ENCODE data around the gene TOPAZ1.

The TOPAZ1 gene

DNA sequence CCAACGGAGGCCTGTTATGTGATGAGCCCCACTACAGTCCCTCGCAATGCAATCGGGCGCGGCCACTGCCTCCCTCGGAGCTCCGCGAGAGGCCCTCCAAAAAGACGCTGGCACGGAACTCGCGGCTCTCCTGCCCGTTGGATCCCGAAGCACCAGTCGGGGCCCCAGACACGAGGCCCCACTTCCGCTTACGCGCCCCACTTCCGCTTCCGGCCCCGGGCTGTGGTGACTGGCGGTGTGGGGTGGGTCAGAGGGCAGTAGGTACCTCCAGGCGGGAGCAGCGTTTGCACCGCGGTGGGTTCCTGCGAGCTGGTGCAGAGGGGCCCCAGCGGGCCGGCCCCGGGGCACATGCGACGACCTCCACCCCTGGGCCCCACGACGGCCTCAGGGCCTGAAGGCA is at the start of gene TOPAZ1:
Gene TOPAZ1, plus strand, starts transcription at position 181 of the 400 bp plus-strand sequence. Its CDS starts 168 bp downstream, at position 349.
- DNase-seq = no peak

DNA sequence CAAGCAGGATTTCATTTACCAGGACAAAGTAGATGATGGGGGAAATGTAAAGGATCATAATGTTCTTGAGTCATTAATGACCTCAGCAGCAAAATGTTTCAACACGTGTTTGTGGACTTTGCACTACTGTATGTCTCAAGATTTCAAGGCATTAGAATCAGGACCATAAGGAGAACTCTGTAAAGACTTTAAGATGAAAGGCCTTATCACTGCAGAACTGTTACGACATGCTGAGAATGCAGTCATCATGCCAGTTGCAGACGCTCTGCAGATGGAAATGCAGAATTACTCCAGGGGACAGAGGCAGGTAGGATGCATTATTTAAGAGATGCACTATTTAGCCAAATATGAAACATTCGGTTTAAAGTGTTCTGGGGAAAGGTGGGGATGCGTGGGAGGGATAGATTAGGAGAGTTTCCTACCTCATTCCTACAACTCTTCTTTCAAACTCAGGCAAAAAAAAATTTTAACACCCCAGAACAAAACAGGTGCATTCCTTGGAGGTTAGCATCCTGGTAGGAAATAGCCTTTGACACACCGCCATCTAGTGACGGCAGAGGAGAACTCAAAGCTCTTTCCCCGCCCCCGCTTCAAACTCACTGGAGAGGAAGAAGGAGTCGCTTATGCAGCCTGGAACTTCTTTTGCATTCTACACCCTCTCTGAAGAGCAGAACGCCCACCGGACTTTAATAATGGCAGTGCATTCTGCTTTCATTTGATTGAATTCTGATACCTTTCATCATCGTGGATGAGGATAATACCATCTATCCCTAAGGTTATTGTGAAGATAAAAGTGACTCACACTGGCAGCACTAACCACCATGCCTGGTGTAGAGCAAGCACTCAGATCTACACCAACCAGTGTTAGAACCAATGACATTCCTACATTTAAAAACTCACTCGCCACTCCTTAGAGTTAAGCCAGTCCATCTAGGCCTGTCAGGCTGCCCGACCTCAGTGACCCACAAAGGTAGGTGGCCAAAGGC is 43.1 kb upstream of the TOPAZ1 start:
- peak; percentile 60 for DNase-seq

DNA sequence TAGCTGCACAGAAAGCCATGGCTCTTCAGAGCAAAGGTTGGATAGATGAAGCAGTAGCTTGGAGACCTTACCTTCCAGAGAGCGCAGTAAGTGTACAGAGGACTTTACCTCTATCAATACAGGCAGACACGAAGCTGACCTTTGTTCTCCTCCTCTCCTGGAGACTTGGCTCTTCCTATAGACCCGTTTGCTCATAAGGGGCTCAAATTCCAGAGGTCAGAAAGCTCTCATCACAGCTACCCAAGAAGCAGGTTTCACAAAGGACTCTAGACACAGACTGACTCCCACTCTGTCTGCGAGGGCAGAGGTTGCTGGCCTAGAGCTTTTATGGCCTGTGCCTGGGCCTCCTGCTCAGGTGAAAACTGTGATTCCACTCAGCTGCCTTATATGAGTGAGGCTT is 35.4 kb upstream of the TOPAZ1 start:
- no peak for DNase-seq

DNA sequence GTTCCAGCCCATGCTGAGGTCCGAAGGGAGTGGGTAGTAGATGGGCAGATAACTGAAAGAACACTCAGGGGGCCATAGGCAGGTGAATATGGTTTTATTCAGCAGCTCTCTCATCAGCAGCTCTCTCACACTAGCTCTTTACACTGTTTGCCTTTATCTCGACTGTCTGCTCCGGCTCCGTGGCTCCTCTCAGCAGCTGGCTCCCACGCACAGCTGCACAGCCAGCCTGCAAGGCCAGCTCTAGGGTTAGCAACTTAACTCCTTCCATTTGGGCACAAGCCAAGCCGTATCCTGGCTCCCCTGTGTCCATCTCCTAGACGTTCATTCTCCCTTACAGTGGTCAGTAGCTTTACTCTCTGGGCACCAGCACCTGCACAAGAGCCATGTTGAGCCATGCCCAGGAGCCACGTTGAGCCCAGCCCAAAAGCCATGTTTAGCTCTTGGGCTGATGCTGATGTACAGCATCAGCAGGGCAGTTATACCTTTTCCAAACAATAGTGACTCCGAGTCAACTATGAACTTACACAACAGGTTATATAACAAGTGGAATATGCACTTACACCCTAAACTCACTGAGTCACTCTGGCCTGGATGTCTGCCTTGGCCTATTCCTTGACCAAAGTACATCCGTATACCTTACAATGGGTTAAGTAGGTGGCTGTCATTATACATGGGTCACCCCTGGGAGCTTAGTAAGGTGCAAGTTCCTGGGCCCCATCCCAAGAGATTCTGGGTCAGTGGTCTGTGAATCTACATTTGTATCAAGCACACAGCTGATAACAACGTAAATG is 34.6 kb upstream of the TOPAZ1 start:
- no peak for DNase-seq

DNA sequence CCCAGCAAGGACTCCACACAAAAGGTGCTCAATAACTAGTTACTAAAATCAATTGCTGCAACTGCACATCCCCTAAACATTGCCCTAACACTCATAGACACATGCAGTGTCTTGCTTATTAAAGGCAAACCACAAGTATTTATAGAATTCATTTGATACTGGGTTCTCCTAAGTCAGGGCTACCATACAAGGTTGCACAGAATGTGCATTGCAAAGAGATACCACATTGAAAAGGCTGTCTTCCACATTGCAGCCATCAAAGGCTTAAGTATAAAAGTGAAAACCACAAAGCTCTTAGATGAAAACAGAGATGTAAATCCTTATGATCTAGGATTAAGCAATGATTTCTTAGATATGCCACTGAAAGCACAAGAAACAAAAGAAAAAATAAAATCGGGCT is 33.6 kb upstream of the TOPAZ1 start:
- no peak for DNase-seq

DNA sequence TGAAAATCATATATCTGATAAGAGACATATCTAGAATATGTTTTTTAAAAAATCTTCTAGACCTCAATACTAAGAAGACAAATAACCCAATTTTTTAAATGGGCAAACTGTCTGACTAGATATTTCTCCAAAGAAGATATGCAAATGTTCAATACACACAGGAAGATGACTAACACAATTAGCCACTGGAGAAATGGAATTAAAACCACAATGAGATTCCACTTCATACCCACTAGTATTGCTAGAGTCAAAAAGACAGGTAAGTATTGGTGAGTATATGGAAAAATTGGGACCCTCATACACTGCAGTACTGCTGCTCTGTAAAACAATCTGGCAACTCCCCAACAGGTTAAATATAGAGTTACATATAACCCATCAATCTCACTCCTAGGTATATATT is 33.1 kb upstream of the TOPAZ1 start:
- DNase-seq = no peak

DNA sequence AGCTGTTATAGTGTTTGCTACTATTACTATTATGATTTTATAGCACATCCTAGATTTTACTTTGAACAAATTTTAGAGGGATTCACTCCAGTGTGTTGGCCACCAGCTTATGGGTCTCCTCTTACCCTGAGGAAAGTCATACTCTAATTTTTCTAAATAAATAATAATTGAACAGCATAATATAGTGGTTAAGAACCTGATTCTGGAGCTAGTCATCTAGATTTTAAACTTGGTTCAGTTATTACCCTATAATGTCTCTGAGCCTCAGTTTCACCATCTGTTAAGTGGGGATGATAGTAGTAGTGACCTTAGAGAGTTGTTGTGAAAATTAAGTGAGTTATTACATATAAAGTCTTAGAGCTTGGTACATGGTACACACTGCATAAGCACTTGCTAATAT is 30.7 kb upstream of the TOPAZ1 start:
- DNase-seq = no peak

DNA sequence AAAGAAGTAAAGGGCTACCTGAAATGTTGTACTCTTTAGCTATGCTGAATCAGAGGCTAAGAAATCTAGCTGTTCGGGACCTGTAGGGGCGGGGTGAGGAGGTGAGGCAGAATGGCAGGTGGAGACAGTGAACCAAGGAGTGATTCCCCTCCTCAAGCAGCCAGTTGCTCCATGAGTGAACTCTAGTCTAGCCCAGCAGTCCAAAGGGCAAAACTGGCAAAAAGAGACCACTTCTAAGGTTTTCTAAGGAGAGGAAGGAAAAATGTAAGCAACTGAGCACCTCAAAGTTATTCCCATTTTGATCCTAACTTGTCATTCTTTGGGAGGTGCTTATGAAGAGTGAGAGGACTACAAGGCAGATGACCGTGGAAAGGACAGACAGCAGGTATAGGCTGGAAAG is 19.3 kb upstream of the TOPAZ1 start:
- no peak for DNase-seq

DNA sequence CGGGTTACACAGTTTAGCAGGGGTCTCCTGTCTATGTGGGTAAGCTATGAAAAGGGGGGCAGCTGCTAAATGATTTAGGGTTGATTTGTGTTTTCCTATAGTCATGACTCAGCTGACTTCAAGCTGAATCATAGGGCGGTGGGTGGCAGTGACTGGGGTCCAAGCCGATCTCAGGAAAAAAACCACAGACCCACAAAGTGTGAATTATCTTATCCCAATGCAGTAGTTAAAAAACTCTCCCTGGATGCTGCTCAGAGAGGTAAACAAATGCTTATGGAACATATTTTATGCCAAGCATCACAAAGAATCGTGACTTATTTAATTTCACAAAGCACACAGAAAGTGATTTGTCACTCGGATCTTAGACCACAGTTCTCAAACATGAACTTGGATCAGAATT is 18.4 kb upstream of the TOPAZ1 start:
- DNase-seq = no peak

DNA sequence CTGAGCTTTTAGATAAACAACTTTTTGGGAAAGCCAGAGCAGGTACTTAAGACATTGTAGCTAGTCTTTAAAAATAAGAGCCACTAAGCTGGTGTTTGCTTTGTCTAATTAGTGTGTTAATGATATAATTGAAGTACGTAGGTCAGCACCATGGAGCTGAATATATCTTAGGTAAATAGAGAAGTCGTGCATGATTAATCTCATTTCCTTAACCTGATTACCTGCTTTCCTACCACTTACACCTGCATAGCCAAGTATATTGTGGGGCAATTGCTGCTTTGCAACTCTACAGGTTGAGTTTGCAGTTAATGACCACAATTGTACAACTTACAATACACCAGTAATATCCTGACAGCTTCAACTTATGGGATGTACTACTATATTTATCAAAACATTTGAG is 17.6 kb upstream of the TOPAZ1 start:
- no peak for DNase-seq

DNA sequence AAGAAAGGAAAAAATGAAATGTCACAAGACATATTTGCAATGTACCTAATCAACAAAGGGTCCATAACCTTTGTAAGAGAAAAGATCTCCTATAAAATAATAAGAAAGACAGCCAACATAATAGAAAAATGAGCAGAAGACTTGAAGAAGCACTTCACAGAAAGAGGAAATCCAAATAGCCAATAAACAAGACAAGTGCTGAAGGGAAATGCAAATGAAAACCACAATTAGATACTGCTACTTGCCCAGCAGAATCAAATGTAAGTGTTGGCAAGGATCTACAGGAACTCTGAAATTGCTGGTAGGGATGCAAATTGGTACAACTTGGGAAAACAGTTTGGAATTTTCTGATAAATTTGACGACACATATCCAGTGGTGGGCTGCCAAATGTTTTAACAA is 15.1 kb upstream of the TOPAZ1 start:
- DNase-seq = no peak

DNA sequence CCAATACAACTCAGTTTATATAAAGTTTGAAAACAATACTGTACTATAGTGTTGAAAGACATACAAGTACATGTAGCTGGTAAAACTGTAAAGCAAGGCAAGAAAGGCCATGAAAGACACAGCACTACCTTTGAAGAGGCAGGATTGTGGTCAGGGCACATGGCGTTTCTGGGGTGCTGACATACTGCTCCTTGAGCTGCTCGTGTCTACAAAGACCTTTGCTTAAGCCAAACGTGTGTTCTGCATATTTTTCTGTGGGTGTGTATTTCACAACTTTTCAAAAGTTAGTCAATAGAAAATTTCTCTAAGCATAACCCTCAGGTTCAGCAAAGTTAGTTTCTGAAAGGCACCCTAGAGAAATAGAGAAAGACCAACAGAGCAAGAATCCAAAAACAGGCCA is 14.1 kb upstream of the TOPAZ1 start:
- DNase-seq = no peak

DNA sequence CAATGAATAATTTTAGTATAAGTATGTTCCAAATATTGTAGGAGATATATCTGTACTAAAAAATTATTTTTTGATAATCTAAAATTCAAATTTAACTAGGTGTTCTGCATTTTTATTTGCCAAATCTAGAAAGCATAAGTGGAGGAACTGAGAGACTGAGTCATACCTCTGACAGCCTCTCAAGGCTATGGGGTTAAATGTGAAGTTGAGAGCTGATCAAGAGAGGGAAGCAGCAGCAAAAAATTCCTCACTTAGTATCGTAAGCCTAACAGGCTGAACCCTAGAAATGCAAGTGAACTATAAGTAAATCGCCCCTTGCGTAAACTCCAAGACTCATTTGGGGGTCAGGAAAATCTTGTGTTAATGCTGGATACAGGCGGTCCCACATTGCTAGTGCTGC is 12.8 kb upstream of the TOPAZ1 start:
- no peak for DNase-seq

DNA sequence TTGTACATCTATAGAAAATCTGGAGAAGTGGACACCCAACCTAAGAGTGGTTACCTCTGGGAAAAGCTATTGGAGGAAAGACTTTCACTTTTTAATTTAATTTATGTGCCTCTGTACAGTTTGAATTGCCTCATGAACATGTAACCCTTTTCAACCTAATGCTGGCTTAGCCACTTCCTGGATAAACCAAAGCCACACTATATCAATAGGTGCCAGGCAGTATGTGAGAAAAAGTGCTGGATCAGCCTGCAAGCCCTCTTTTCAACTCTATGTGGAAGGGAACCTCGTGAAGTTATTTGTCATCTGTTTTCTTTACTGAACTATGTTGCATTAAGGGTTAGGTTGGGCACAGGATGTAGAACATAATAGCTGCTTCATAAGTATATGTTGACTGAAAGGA is 9.3 kb upstream of the TOPAZ1 start:
- DNase-seq = no peak

DNA sequence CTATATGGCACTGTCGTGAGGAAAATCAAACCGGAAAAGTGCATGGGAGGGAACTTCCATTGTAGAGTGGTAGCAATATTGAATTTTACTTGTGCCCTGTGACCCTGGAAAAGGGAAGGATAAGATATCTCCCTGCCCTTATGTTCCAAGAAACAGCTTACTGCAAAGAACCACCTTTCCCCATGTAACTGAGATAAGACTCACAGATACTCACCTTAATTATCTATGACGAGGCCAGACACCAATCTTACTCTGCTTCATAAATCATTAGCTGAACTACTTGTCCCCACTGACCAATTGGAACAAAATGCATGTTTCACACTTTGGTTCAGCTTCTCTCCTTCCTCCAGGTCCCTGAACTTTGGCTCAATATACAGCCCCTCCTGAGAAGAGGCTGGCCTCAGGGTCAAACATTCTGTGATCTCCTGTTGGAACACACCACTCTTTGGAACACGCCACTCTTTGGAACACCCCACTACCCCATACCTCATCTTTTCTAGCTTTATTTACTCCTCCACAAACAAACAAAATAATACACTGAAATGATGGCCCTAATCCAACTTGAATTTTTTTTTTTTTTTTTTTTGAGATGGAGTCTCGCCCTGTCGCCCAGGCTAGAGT is 6.9 kb upstream of the TOPAZ1 start:
- no peak for DNase-seq

DNA sequence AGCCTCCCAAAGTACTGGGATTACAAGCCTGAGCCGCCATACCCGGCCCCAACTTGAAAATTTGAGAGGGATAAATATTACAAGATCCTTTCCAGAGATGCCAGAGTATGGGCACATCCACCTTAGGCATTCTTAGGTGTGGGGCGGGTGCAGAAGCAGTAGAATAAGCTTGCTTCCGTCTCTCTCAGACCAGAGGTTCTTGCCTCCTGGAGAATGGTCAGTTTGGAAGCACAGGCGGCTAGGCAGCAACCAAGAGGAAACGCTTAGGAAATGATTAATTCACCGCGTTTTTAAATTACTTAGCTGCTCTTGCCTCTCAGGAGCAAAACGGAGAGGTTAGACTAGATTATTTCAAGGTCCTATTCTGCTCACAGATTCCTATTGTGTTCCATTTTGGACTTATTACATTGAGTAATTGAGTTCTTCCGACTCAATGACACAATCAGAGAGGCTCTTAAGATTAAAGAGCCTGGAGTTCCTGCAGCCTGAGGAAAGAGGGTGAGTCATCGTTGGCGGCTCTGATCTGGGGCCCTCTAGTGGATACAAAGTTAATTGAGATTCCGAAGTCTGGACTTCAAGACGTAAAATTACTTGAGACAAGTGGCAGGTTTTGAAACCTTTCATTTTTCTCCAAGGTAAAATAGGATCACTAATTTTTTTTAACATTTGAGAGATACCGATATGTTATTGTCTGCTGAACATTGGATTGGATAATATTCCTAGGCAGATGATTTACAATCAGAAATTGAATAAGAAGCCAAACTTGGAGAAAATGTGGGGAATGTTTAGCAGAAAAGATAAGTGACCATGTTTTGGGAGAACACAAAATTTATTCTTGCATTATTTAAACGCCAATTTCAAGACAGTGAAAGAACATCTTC is 5.8 kb upstream of the TOPAZ1 start:
- peak; percentile 36 for DNase-seq

DNA sequence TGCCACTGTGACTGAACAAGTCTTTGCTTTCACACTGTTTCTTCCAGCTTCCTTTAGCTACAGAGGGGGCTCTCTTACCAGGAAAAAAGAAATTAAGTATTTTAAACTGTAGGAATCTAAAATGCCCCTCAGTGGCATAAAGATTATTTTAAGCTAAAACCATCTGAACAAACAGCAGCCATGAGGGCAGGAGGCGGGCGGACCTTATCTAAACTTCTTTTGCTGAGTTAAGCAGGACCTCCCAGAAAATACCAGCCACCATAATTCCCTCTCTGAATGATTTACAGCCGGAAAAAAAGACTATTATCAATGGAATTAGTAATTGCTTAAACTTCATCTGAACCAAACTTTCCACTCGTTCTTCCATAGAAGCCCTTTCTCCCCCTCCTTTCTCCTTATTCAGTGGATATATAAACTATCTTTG is 5.2 kb upstream of the TOPAZ1 start:
- DNase-seq = no peak

DNA sequence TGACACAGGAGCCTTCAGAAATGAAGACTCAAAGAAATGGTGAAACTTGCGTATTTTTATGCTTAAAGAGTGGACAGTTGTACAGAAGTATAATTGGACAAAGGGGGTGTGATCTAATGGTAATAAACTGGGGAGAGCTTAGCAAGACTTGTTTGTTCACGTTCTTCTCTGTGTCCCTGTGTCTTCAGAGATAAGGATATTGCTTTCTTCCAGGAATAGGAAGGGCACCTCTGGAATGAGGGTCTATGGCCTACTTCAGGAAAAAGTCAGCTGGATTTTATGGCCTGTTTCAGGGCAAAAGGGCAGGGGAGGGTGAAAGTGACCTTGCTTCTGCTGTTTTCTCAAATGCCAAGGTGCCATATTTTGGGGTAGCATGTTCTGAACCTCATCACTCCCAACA is 4.5 kb upstream of the TOPAZ1 start:
- DNase-seq = no peak

DNA sequence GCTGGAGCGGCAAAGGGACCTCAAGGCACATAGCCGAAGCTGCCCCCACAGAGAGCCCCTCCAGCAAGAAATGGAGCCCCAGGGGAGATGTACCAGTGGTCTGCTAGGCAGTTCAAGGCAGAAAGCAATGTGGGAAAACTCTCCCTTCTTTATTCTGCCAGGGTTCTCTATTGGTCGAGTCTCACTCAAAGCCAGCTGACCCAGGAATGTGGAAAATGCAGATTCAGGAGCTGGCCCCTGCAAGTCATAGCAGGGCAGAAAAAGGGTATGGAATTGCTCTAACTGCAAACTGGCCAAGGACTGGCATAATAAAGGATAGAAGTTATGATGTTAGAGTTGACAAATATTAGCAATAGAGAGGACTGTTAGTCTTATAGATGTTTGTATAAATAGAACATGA is 4.0 kb upstream of the TOPAZ1 start:
- DNase-seq = no peak

DNA sequence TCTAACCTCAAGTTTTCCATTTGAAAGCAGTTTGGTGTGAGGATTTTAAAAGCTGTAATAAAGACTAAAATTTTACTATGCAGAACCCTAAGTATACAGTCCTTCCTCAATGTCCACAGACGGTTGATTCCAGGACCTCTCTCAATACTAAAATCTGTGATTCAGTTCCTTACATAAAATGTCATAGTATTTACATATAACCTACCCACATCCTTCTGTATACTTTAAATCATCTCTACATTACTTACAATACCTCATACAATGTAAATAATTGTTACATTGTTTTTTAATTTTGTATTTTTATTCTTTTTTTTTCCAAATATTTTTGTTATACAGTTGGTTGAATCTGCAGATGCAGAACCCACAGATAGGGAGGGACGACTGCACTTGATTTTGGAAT is 2.8 kb upstream of the TOPAZ1 start:
- no peak for DNase-seq

DNA sequence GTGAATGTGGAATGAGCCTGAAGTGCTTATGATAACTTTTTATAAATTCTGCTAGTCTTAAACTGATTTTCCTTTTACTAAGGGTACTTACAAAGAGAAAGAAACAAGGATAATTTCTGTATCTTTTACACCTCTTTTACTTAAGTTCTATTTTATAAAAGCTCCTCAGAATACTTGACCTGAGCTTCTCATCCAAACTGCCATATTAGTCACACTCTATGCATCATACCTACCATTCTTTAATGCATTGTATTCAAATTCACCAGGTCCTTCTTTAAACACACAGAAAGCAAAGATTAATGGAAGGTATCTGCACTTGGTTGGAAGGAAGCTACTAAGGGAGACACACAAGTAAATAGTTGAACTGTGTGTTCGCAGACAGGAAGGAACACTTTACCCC is 1.6 kb upstream of the TOPAZ1 start:
- no peak for DNase-seq

DNA sequence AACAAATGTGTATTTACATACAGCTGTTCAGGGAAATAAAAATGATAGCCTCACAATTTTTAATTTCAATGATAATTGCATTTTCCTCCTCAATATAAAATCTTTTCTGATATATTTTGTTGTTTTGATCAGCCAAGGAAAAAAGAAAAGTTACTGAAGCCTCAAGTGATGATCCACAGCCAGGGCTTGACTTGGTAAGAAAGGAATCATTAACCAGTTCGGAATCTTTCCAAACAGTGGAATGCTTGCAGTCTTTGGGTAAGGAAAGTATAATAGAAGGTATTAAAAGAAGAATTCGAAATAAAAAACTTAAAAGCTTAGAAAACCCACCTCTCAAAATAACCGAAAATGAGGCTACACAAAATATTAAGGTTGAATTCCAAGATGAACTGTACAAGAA is 1.0 kb downstream of the TOPAZ1 start:
- no peak for DNase-seq

DNA sequence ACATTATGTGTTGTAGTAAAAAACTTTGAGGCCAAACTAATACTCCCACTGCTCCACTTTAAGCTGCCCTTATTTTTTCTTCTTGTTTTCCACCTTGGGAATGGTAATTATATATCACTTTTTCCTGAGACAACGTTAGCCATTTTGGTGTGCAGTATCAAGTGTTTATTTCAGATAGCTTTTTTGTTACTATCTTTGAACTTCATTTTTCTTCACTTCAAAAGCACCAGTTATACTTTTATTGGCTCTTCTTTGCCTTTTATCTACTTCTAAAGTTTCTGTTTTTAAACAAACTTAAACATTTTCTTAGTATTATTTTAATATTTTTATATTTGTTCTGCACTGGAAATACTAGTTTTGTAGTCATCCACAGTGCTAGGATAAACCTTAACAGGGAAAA is 6.5 kb downstream of the TOPAZ1 start:
- DNase-seq = no peak

All from stimulated activated CD4-positive, alpha-beta T cell treated with anti-CD3 and anti-CD28 coated beads, Interleukin-4, amount 100 ng/mL, for 1 hour (primary cell).